ENCODE results near the gene NFX1.
"Not testable (repeated sequence)": the region's sequence is repeated elsewhere in the genome, so short reads cannot be mapped to it uniquely, and the experiment has no call there.

NFX1 gene

GRCh38 chr9:33393986-33394385 lies 103.7 kb downstream of the NFX1 start:
- not testable (repeated sequence) for H3K56ac ChIP-seq (ENCODE audit: low read length); H2BK15ac ChIP-seq (replicated peaks; ENCODE audit: low read depth); H3K27me3 ChIP-seq (ENCODE audit: insufficient read depth, low read length, poor library complexity); H3K18ac ChIP-seq (ENCODE audit: low read length); H3K36me3 ChIP-seq (ENCODE audit: control insufficient read depth, insufficient read depth, low read length); H4K8ac ChIP-seq (ENCODE audit: low read depth, low read length); H3K4me3 ChIP-seq (ENCODE audit: low read length); H3K27ac ChIP-seq (ENCODE audit: low read depth, low read length); H3K4ac ChIP-seq (ENCODE audit: low read depth, low read length); H2BK5ac ChIP-seq (ENCODE audit: low read length); H2AK5ac ChIP-seq (ENCODE audit: low read length); DNase-seq; H4K5ac ChIP-seq (ENCODE audit: low read length); H2BK120ac ChIP-seq (ENCODE audit: low read depth, low read length); H3K79me1 ChIP-seq (ENCODE audit: low read length); H3K23ac ChIP-seq (ENCODE audit: low read length); H3K4me2 ChIP-seq (ENCODE audit: low read length); H3K9ac ChIP-seq (ENCODE audit: low read length); H3K4me1 ChIP-seq (ENCODE audit: control insufficient read depth, low read depth, low read length); H3K79me2 ChIP-seq (ENCODE audit: control insufficient read depth, insufficient read depth, low read length)
- WGBS (ENCODE audit: extremely low coverage, insufficient coverage, low lambda C conversion rate), result no CpG with 5 or more reads among the region's 3 CpGs

GRCh38 chr9:33395159-33395879 lies 105.0 kb downstream of the NFX1 start:
- H3K9ac ChIP-seq (ENCODE audit: low read length); H3K4me3 ChIP-seq (ENCODE audit: low read length); H2AK5ac ChIP-seq (ENCODE audit: low read length); H2BK5ac ChIP-seq (ENCODE audit: low read length); H2BK15ac ChIP-seq (replicated peaks; ENCODE audit: low read depth); H3K79me2 ChIP-seq (ENCODE audit: control insufficient read depth, insufficient read depth, low read length); H4K5ac ChIP-seq (ENCODE audit: low read length); H3K27me3 ChIP-seq (ENCODE audit: insufficient read depth, low read length, poor library complexity); H3K4ac ChIP-seq (ENCODE audit: low read depth, low read length); DNase-seq; H3K4me1 ChIP-seq (ENCODE audit: control insufficient read depth, low read depth, low read length); H3K79me1 ChIP-seq (ENCODE audit: low read length); H3K4me2 ChIP-seq (ENCODE audit: low read length); H3K23ac ChIP-seq (ENCODE audit: low read length); H3K27ac ChIP-seq (ENCODE audit: low read depth, low read length); H3K36me3 ChIP-seq (ENCODE audit: control insufficient read depth, insufficient read depth, low read length); H3K18ac ChIP-seq (ENCODE audit: low read length); H2BK120ac ChIP-seq (ENCODE audit: low read depth, low read length); H4K8ac ChIP-seq (ENCODE audit: low read depth, low read length); H3K56ac ChIP-seq (ENCODE audit: low read length): not testable (repeated sequence)
- WGBS (ENCODE audit: extremely low coverage, insufficient coverage, low lambda C conversion rate), result no CpG with 5 or more reads among the region's 15 CpGs

- DNase-seq; H3K4me3 ChIP-seq (ENCODE audit: low read length); H2BK120ac ChIP-seq (ENCODE audit: low read depth, low read length); H3K79me1 ChIP-seq (ENCODE audit: low read length); H3K79me2 ChIP-seq (ENCODE audit: control insufficient read depth, insufficient read depth, low read length); H3K9ac ChIP-seq (ENCODE audit: low read length); H3K4me2 ChIP-seq (ENCODE audit: low read length); H3K18ac ChIP-seq (ENCODE audit: low read length); H2BK5ac ChIP-seq (ENCODE audit: low read length); H2AK5ac ChIP-seq (ENCODE audit: low read length); H3K23ac ChIP-seq (ENCODE audit: low read length); H3K36me3 ChIP-seq (ENCODE audit: control insufficient read depth, insufficient read depth, low read length); H4K8ac ChIP-seq (ENCODE audit: low read depth, low read length); H2BK15ac ChIP-seq (replicated peaks; ENCODE audit: low read depth); H3K56ac ChIP-seq (ENCODE audit: low read length); H3K27me3 ChIP-seq (ENCODE audit: insufficient read depth, low read length, poor library complexity); H3K4ac ChIP-seq (ENCODE audit: low read depth, low read length); H3K4me1 ChIP-seq (ENCODE audit: control insufficient read depth, low read depth, low read length); H3K27ac ChIP-seq (ENCODE audit: low read depth, low read length); H4K5ac ChIP-seq (ENCODE audit: low read length): not testable (repeated sequence)
- WGBS (ENCODE audit: extremely low coverage, insufficient coverage, low lambda C conversion rate), result no CpG with 5 or more reads among the region's 4 CpGs
These were observed 107.5 kb downstream of the NFX1 start for GRCh38 chr9:33397801-33398200.

DNA sequence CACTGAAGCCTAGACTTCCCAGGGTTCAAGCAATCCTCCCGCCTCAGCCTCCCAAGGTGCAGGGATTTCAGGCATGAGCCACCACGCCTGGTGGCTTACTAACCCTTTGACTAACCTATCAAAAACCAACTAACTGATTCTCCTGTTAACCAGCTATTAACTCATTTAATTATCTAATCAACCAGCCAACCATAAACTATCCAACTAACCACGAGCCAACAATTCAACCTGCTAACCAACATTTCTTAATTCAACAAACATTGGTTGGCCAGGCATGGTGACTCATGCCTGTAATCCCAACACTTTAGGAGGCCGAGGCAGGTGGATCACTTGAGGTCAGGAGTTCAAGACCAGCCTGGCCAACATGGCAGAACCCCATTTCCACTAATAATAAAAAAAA lies 108.7 kb downstream of the NFX1 start:
- H3K23ac ChIP-seq (ENCODE audit: low read length); H2BK120ac ChIP-seq (ENCODE audit: low read depth, low read length); H2BK5ac ChIP-seq (ENCODE audit: low read length); H3K4me2 ChIP-seq (ENCODE audit: low read length); H2AK5ac ChIP-seq (ENCODE audit: low read length); H3K4ac ChIP-seq (ENCODE audit: low read depth, low read length); H3K36me3 ChIP-seq (ENCODE audit: control insufficient read depth, insufficient read depth, low read length); H3K18ac ChIP-seq (ENCODE audit: low read length); H3K27me3 ChIP-seq (ENCODE audit: insufficient read depth, low read length, poor library complexity); H3K4me1 ChIP-seq (ENCODE audit: control insufficient read depth, low read depth, low read length); H3K4me3 ChIP-seq (ENCODE audit: low read length); H4K8ac ChIP-seq (ENCODE audit: low read depth, low read length); DNase-seq; H3K79me1 ChIP-seq (ENCODE audit: low read length); H3K9ac ChIP-seq (ENCODE audit: low read length); H4K5ac ChIP-seq (ENCODE audit: low read length); H3K27ac ChIP-seq (ENCODE audit: low read depth, low read length); H2BK15ac ChIP-seq (replicated peaks; ENCODE audit: low read depth); H3K79me2 ChIP-seq (ENCODE audit: control insufficient read depth, insufficient read depth, low read length); H3K56ac ChIP-seq (ENCODE audit: low read length): not testable (repeated sequence)
- WGBS (ENCODE audit: extremely low coverage, insufficient coverage, low lambda C conversion rate), result no CpG with 5 or more reads among the region's 4 CpGs

DNA sequence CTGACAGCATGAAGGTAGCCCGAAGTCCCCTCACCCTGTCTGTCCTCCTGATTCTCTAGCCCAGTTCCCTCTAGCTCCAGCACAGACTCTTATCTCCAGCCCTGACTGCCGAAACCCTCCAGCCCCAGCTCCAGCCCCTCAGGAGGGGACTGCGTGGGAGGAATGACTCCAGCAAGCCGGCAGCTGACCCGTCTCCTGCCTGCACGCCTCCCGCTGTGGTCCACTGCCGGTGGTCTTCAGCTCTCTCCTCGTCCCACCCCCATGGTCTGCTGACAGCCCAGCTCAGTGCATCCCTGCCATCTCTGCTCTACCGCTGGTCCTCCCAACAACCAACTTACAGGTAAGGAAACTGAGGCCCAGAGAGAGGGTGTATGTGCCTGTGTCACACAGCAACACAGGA lies 111.5 kb downstream of the NFX1 start:
- H3K4ac ChIP-seq (ENCODE audit: low read depth, low read length); H3K9ac ChIP-seq (ENCODE audit: low read length); H3K56ac ChIP-seq (ENCODE audit: low read length); H3K4me1 ChIP-seq (ENCODE audit: control insufficient read depth, low read depth, low read length); H4K5ac ChIP-seq (ENCODE audit: low read length); H3K79me1 ChIP-seq (ENCODE audit: low read length); H2AK5ac ChIP-seq (ENCODE audit: low read length); H3K27me3 ChIP-seq (ENCODE audit: insufficient read depth, low read length, poor library complexity); H3K4me2 ChIP-seq (ENCODE audit: low read length); H3K18ac ChIP-seq (ENCODE audit: low read length); H2BK5ac ChIP-seq (ENCODE audit: low read length); H3K23ac ChIP-seq (ENCODE audit: low read length); H2BK15ac ChIP-seq (replicated peaks; ENCODE audit: low read depth); H2BK120ac ChIP-seq (ENCODE audit: low read depth, low read length); DNase-seq; H3K4me3 ChIP-seq (ENCODE audit: low read length); H3K79me2 ChIP-seq (ENCODE audit: control insufficient read depth, insufficient read depth, low read length); H3K36me3 ChIP-seq (ENCODE audit: control insufficient read depth, insufficient read depth, low read length); H4K8ac ChIP-seq (ENCODE audit: low read depth, low read length); H3K27ac ChIP-seq (ENCODE audit: low read depth, low read length): not testable (repeated sequence)
- no CpG with 5 or more reads among the region's 10 CpGs for WGBS (ENCODE audit: extremely low coverage, insufficient coverage, low lambda C conversion rate)

DNA sequence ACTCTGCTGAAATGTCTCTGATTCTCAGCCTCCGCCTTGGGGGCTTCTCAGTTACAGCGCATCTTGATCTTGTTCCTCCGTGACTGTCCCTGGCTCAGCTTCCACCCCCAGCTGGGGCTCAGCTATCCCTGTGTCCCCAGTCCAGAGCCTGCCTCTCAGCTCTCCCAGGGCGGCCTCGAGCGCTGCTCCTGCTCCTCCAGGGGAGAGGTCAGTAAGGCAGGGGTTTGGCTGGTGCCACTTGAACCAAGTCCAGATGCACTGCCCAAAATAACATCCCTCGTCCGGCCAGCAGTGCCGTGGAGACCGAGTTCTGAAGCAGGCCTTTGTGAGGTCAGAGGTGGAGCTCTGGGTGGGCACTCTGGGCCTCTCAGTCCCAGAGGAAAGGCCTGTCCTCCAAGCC lies 112.1 kb downstream of the NFX1 start, which contains the start of gene AQP7:
TSS of gene AQP7 (minus strand) at position 198 of the 400 bp plus-strand sequence. CDS start 1,306 bp downstream, outside the sequence.
- H3K4me3 ChIP-seq (ENCODE audit: low read length); H3K27ac ChIP-seq (ENCODE audit: low read depth, low read length): not testable (repeated sequence)

More for the DNA sequence above, 112.1 kb downstream of the NFX1 start, which contains the start of gene AQP7:
- not testable (repeated sequence) for H3K36me3 ChIP-seq (ENCODE audit: control insufficient read depth, insufficient read depth, low read length); H3K4me2 ChIP-seq (ENCODE audit: low read length); H3K4me1 ChIP-seq (ENCODE audit: control insufficient read depth, low read depth, low read length); H3K79me1 ChIP-seq (ENCODE audit: low read length); H3K18ac ChIP-seq (ENCODE audit: low read length); H3K79me2 ChIP-seq (ENCODE audit: control insufficient read depth, insufficient read depth, low read length); H2BK5ac ChIP-seq (ENCODE audit: low read length); H3K23ac ChIP-seq (ENCODE audit: low read length); H2BK15ac ChIP-seq (replicated peaks; ENCODE audit: low read depth); H3K9ac ChIP-seq (ENCODE audit: low read length); H2BK120ac ChIP-seq (ENCODE audit: low read depth, low read length); H2AK5ac ChIP-seq (ENCODE audit: low read length); H4K8ac ChIP-seq (ENCODE audit: low read depth, low read length); DNase-seq; H3K56ac ChIP-seq (ENCODE audit: low read length); H4K5ac ChIP-seq (ENCODE audit: low read length); H3K4ac ChIP-seq (ENCODE audit: low read depth, low read length); H3K27me3 ChIP-seq (ENCODE audit: insufficient read depth, low read length, poor library complexity)
- no CpG with 5 or more reads among the region's 10 CpGs for WGBS (ENCODE audit: extremely low coverage, insufficient coverage, low lambda C conversion rate)

All from mesendoderm (in vitro differentiated cells).